ENCODE measurements around the gene MYO5B.
"Not testable (repeated sequence)": the region's sequence is repeated elsewhere in the genome, so short reads cannot be mapped to it uniquely, and the experiment has no call there.

MYO5B gene

DNA sequence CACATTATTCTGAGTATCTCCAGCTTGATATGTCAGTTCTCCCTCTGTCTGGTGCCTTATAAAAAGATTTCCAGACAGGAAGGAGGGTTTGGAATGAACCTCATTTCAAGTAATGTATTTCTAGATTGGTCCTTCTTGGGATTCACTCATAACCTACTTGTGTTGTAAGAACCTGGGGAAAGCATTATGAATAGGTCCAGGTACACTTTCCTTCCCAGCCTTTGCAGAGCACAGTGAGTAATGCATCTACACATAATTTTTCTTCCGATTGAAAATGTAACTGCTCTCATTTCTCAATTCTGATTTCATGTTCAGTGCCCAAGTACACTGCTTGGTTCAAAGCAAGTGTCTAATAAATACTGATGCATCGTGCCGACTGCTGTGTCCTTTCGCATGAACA lies 356.6 kb downstream of the MYO5B start:
- no peak for DNase-seq (ENCODE audit: low read depth, low spot score)

- no peak for DNase-seq (ENCODE audit: low read depth, low spot score)
These were observed 357.1 kb downstream of the MYO5B start for GRCh38 chr18:49837889-49838288.

- not testable (repeated sequence) for DNase-seq (ENCODE audit: low read depth, low spot score)
These were observed 357.6 kb downstream of the MYO5B start for GRCh38 chr18:49837316-49837835.

- no peak for DNase-seq (ENCODE audit: low read depth, low spot score)
These were observed 359.5 kb downstream of the MYO5B start for GRCh38 chr18:49835405-49835804.

- DNase-seq (ENCODE audit: low read depth, low spot score) = no peak
These were observed 360.7 kb downstream of the MYO5B start for GRCh38 chr18:49834258-49834657.

DNA sequence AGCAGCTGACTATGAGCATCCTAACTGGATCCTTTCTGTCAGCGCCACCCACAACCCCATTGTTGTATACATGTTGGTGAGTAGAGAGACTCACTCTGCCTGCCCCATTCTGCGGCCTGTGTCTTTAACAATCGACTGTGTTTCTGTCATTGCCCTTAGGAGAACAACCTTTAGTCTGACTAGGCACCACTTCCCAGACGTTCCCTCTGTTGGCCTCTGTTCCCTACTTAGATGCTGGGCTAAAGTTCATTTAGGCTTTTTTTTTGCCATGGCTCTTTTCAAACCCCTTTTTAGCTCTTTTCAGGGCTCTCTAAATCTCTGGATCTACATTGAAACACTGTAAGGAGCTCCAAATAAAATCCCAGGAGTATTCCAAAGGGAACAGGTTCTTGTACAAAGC lies 361.1 kb downstream of the MYO5B start:
- DNase-seq (ENCODE audit: low read depth, low spot score) = no peak

DNA sequence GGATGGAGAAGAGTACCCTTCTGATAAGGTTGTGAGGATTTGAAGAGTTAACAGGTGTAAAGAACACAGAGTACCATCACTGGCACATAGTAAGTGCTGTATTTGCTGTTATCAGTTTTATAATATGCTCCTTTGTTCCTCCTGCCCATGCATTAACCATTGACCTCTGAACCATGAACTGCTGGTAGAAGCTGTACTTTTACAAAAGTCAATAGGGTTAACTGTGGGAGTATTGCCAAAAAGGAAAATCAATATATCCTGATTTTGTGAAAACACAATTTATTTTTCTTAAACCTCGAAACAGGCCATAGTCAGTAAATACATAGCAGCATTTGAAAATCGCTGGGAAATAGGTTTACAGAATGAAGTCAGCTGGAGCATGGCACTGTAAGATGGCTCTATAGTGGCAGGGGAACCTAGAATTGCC lies 362.7 kb downstream of the MYO5B start:
- no peak for DNase-seq (ENCODE audit: low read depth, low spot score)

GRCh38 chr18:49827996-49828395 lies 367.0 kb downstream of the MYO5B start:
- DNase-seq (ENCODE audit: low read depth, low spot score) = no peak

DNA sequence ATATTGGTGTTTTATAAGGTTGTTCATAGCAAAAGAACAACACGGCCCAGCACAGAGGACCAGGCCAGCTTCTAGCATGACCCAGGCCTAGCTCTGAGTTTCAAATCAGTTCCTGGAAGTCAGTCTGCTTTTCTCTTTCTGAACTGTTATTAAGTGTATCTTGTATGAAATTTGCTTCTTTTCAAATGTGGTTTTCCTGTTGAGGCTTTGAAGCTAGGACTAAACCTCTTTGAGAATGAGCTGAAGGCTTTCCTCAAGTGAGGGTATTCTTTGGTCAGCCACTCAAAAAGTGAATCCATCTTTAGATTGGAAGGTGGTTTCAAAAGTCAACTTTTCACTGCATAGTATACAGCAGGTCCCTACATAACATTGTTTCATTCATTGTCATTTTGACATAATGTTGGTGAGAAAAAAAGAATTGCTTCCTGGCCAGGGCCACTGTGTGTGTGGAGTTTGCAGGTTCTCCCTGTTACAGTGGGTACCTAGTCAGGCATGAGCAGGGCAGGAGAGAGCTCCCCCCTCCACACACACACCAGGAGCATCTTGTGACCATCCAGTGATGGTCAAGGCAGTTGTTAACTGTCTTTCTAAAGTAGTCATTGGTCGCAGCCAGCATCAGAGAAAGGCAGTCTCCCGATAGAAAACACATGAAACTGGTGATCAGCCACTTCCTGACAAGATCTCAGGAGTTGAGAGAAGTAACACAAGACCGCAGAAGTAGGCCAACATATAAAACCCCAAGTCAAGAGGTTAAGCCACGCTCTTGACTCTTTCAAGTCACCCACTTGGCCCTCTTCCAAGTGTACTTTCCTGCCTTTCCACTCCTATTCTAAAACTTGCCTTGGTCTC lies 374.9 kb downstream of the MYO5B start:
- DNase-seq (ENCODE audit: low read depth, low spot score) = no peak

GRCh38 chr18:49819071-49819662 lies 375.8 kb downstream of the MYO5B start:
- DNase-seq (ENCODE audit: low read depth, low spot score) = no peak

DNA sequence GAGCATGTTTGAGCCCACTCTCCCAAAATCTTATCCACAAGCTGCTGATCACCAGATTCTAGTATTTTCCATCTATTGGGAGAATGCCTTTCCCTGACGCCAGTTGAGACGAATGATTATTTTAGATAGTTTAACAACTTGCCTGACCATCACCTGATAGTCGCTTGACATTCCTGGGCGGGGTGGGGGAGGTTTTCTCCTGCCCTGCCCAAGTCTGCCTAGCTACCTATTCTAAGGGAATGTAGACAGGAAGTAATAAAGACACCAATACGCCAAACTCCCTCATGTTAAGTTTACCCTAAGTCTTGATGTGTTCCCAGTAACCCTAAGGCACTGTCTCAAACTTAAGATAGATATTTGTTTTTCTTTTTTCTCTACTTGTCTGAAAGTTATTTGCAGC lies 377.0 kb downstream of the MYO5B start:
- no peak for DNase-seq (ENCODE audit: low read depth, low spot score)

DNA sequence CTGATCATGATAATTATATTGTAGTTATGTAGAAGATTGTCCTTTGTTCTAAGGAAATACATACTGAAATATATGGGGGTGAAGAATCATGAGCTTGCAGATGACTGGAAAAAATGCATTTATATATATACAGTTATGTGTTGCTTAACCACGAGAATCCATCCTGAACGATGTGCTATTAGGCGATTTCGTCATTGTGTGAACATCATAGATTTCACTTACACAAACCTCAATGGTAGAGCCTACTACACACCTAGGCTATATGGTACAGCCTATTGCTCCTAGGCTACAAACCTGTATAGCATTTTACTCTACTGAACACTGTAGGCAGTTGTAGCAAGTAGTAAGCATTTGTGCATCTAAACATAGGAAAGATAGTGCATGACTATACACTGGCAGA lies 379.0 kb downstream of the MYO5B start:
- DNase-seq (ENCODE audit: low read depth, low spot score) = no peak

DNA sequence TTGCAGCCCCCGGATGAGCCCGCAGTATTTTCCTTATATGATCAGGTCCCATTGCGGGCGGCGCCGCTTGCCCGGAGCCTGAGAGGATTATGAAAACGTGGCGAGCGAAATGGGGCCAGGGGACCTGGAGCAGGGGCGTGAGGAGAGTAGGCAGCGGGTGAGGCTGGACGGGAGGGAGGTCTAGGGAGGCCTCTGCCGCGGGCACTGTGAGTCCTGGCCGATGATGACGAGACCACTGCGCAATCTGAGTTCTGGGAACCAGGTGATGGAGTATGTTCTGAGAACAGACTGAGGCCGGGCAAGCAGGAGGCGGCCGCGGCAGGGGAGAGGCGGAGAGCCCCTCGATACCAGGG lies 380.8 kb downstream of the MYO5B start:
- DNase-seq (ENCODE audit: low read depth, low spot score) = peak; percentile 17

DNA sequence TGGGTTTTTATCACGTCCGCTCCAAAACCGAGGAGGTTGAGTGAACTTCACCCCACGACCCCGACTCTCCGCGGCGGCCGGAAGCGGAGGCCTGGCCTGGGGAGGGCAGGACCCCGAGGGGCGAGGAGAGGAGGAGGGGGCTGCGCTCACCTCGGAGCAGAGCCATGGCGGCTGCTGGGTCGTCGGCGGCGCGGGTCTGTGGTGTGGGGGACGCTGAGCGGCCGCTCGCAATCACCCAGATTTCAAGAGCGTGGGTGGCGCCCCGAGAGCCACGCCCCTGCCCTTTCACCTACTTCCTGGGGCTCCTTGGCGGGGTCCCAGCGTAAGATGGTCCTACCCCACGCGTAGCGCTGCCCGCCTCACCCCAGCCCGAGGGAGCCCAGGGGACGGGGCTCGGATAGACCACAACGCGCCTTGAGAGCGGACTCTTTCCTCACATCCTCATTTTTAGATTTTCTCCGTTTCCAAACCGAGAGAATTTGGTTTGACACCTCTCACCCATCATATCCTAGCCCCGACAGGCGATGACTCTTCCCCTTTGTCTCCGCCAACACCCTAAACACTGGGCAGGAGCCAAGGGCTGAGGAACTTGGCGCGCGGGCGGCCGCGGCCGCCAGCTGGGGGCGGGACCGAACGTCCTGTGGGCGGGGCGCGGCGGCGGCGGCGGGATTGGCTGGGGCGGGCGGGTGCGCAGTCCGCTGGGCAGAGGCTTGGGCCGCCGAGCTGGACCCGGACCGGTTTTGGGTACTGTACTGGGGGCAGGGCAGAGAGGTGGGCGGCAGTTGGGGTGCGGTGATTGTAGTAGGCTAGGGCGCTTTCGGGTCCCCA lies 381.4 kb downstream of the MYO5B start, which contains the start of gene ACAA2:
TSS of gene ACAA2 (minus strand) at position 215 of the 828 bp plus-strand sequence. CDS start at position 166, 49 bp downstream.
- DNase-seq (ENCODE audit: low read depth, low spot score) = peak; percentile 54

DNA sequence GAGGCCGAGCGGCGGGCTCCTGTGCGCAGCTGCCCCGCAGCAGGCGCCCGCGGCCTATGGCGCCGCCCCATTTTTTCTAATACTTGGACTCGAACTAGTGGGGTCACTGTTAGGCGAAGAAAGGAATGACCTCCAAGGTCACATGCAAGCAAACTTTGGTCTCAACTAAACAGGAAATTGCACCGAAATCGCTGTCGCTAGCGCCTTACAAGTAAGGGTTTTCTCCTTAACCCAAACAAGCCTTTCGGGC lies 382.0 kb downstream of the MYO5B start:
- DNase-seq (ENCODE audit: low read depth, low spot score) = no peak

- no peak for DNase-seq (ENCODE audit: low read depth, low spot score)
These were observed 382.5 kb downstream of the MYO5B start for GRCh38 chr18:49812286-49813068.

- DNase-seq (ENCODE audit: low read depth, low spot score) = no peak
These were observed 383.6 kb downstream of the MYO5B start for GRCh38 chr18:49811151-49811938.

DNA sequence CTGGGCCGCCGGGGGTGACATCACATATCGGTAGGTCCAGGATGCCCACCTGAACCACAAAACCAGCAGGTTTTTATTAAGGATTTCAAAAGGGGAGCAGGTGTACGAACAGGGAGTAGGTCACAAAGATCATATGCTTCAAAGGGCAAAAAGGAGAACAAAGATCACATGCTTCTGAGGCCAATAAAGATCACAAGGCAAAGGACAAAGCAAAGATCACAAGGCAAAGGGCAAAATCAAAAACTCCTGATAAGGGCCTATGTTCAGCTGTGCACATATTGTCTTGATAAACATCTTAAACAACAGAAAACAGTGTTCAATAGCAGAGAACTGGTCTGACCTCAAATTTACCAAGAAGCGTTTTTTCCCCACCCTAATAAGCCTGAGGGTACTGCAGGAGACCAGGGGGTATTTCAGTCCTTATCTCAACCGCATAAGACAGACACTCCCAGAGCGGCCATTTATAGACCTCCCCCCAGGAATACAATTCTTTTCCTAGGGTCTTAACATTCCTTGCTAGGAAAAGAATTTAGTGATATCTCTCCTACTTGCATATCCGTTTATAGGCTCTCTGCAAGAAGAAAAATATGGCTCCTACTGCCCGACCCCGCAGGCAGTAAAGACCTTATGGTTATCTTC lies 386.3 kb downstream of the MYO5B start:
- DNase-seq (ENCODE audit: low read depth, low spot score) = not testable (repeated sequence)

- DNase-seq (ENCODE audit: low read depth, low spot score) = no peak
These were observed 390.9 kb downstream of the MYO5B start for GRCh38 chr18:49804096-49804495.

- DNase-seq (ENCODE audit: low read depth, low spot score) = no peak
These were observed 392.3 kb downstream of the MYO5B start for GRCh38 chr18:49802623-49803022.

Measured in activated naive CD8-positive, alpha-beta T cell treated with anti-CD3 and anti-CD28 coated beads, Interleukin-2, amount 50 U/mL, for 16 hours (primary cell).